ENCODE measurements around the gene GRIK4. TPM values are rescaled to one million over a fixed set of nuclear protein-coding genes. Genes with fewer than 3 reads are reported as not detected.

Gene GRIK4
- total RNA-seq, 1 donor from 2014 or later = 4.5 TPM

DNA sequence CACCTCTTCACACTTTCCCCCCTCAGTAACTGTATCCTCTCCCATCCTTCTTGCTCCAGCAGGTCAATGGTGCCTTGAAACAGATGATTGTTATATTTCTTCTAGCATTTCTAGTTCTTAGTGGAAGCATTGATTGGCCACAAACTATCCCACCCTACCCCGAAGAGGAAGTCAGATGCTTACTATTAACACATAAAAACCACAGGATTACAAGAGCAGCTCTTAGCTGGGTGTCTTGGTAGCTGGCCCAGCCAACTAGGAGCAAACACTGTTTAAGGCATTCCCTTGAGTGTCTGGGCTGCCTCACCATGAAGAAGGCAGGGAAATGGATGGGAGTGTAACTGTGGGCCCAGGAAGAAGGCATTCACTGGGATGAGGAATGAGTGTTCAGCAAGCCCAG, 176.6 kb downstream of the GRIK4 start:
- peak overlapping the region; percentile 67 for H3K27ac Mint-ChIP-seq (ENCODE audit: unreplicated experiment)
- TF ChIP-seq, protein P1, sequence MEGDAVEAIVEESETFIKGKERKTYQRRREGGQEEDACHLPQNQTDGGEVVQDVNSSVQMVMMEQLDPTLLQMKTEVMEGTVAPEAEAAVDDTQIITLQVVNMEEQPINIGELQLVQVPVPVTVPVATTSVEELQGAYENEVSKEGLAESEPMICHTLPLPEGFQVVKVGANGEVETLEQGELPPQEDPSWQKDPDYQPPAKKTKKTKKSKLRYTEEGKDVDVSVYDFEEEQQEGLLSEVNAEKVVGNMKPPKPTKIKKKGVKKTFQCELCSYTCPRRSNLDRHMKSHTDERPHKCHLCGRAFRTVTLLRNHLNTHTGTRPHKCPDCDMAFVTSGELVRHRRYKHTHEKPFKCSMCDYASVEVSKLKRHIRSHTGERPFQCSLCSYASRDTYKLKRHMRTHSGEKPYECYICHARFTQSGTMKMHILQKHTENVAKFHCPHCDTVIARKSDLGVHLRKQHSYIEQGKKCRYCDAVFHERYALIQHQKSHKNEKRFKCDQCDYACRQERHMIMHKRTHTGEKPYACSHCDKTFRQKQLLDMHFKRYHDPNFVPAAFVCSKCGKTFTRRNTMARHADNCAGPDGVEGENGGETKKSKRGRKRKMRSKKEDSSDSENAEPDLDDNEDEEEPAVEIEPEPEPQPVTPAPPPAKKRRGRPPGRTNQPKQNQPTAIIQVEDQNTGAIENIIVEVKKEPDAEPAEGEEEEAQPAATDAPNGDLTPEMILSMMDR (IDR thresholded peaks at IDR 0.05; ENCODE audit: unreplicated experiment) = no peak
- no peak for DNase-seq (ENCODE audit: low spot score)
- H3K9me3 Mint-ChIP-seq (ENCODE audit: unreplicated experiment) = no peaks in the 10 kb centered on the region
- H3K27me3 Mint-ChIP-seq (ENCODE audit: unreplicated experiment) = peaks cover 5% of the 10 kb centered on the region
- H3K36me3 Mint-ChIP-seq (ENCODE audit: low read depth, unreplicated experiment) = no peaks in the 10 kb centered on the region
- H3K4me3 Mint-ChIP-seq (ENCODE audit: unreplicated experiment) = no peak overlapping the region
- no peaks in the 10 kb centered on the region for H3K4me1 Mint-ChIP-seq (ENCODE audit: unreplicated experiment)

DNA sequence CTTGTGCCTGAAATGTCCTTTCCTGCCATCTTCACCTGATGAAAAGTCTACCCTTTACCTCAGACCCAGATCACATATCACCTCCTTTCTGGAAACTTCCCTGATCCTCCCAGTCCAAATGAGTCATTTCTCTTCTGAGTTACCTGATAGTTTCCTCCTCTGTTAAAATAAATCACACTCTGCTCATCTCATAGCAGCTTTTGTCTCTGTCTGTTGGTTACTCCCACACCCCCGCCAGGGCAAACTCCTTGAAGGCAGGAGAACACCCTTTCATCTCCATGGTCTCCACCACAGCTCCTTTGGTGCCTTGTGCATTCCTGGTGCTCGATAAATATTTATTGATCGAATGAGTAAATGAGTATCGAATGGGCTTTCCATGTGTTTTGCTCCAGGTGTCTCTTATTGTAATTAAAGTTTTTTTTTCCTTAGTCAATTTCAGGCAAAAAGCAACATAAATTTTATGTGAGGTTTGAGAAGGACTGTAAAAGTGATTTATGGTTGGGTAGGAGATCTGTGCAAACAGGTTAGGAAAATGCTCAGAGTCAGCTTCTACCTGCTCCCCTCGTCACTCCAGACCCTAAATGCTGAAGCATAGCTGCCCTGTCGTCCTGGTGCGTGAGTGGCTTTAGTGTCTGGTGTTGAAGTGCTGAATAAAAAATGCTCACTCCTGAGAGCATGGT, 178.2 kb downstream of the GRIK4 start:
- H3K4me1 Mint-ChIP-seq (ENCODE audit: unreplicated experiment) = peaks cover 10% of the 10 kb centered on the region
- no peaks in the 10 kb centered on the region for H3K9me3 Mint-ChIP-seq (ENCODE audit: unreplicated experiment)
- peaks cover 7% of the 10 kb centered on the region for H3K27me3 Mint-ChIP-seq (ENCODE audit: unreplicated experiment)
- H3K27ac Mint-ChIP-seq (ENCODE audit: unreplicated experiment) = no peak overlapping the region
- no peak overlapping the region for H3K4me3 Mint-ChIP-seq (ENCODE audit: unreplicated experiment)
- DNase-seq (ENCODE audit: low spot score) = no peak
- TF ChIP-seq, protein P1 (IDR thresholded peaks at IDR 0.05; ENCODE audit: unreplicated experiment) = no peak
- H3K36me3 Mint-ChIP-seq (ENCODE audit: low read depth, unreplicated experiment) = no peaks in the 10 kb centered on the region

DNA sequence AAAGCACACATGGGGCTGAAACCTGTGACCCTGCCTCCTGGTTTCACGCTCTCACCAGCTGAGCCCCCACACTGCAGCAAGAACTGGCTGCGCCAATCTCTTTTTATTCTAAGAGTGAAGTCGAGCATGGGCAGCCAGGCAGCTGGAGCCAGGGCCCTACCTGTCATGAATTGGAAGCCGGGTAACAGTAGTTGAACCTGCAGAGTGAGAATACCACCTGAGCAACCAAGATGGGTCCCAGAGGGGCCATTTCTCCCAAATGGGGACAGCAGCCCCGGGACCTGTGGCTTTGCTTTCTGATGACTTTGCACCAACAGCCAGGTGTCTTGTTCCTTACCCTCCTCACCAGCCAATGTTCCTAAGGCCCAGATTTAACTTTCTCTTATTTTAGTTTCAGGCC, 178.9 kb downstream of the GRIK4 start:
- no peak overlapping the region for H3K4me3 Mint-ChIP-seq (ENCODE audit: unreplicated experiment)
- H3K9me3 Mint-ChIP-seq (ENCODE audit: unreplicated experiment) = no peaks in the 10 kb centered on the region
- DNase-seq (ENCODE audit: low spot score) = no peak
- H3K4me1 Mint-ChIP-seq (ENCODE audit: unreplicated experiment) = peaks cover 12% of the 10 kb centered on the region
- TF ChIP-seq, protein P1 (IDR thresholded peaks at IDR 0.05; ENCODE audit: unreplicated experiment) = no peak
- no peak overlapping the region for H3K27ac Mint-ChIP-seq (ENCODE audit: unreplicated experiment)
- no peaks in the 10 kb centered on the region for H3K36me3 Mint-ChIP-seq (ENCODE audit: low read depth, unreplicated experiment)
- H3K27me3 Mint-ChIP-seq (ENCODE audit: unreplicated experiment) = peaks cover 7% of the 10 kb centered on the region

DNA sequence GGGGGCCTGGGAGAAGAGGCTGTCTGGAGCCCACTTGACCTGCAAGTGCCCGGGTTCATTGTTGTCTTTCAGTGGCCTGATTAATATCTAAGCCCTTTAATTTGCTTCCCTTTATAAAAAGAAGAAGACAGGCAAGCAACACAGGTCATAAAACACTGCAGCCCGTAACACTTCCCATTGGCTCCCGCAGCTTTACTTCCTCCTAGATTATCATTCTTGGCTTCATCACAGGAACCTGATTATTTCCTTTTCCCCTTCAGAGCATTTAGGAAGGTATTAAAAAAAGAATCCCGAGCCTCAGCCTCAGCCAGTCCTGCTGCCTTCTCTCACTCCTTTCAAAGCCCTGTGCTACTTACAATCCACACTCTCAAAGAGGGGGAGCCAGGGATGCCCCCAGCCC, 183.2 kb downstream of the GRIK4 start:
- DNase-seq (ENCODE audit: low spot score) = no peak
- H3K4me1 Mint-ChIP-seq (ENCODE audit: unreplicated experiment) = peaks cover 12% of the 10 kb centered on the region
- peaks cover 13% of the 10 kb centered on the region for H3K27me3 Mint-ChIP-seq (ENCODE audit: unreplicated experiment)
- no peak overlapping the region for H3K27ac Mint-ChIP-seq (ENCODE audit: unreplicated experiment)
- H3K36me3 Mint-ChIP-seq (ENCODE audit: low read depth, unreplicated experiment) = no peaks in the 10 kb centered on the region
- no peak overlapping the region for H3K4me3 Mint-ChIP-seq (ENCODE audit: unreplicated experiment)
- TF ChIP-seq, protein P1 (IDR thresholded peaks at IDR 0.05; ENCODE audit: unreplicated experiment) = no peak
- no peaks in the 10 kb centered on the region for H3K9me3 Mint-ChIP-seq (ENCODE audit: unreplicated experiment)

DNA sequence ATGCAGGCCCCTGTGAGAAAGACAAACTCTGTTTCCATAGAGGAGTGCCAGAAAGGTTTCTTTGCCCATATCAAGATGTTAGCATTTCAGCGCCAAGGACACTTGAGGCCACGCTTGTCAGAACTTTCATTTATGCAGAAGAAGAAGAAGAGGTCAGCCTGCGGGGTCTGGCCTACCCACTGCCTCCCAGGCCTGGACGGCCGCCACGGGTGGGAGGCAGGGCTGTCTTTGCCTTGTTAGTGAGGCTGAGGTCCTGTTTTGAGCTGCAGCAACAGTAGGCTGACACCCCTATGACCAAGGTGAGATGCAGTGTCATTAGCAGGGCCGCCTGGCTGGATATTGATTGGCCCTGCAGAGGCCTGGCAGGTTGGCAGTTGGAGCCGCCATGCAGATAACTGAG, 183.9 kb downstream of the GRIK4 start:
- TF ChIP-seq, protein P1 (IDR thresholded peaks at IDR 0.05; ENCODE audit: unreplicated experiment) = no peak
- Mint-ChIP-seq H3K4me1 (ENCODE audit: unreplicated experiment) (peaks cover 12% of the 10 kb centered on the region), H3K27ac (ENCODE audit: unreplicated experiment) (no peak overlapping the region), H3K27me3 (ENCODE audit: unreplicated experiment) (peaks cover 13% of the 10 kb centered on the region), H3K4me3 (ENCODE audit: unreplicated experiment) (no peak overlapping the region), H3K36me3 (ENCODE audit: low read depth, unreplicated experiment) (no peaks in the 10 kb centered on the region), H3K9me3 (ENCODE audit: unreplicated experiment) (no peaks in the 10 kb centered on the region)
- DNase-seq (ENCODE audit: low spot score) = no peak
